HL-60 (cell line): ENCODE data around the gene PRG2.

Experiments used
- DNase-seq, 2 experiments: peaks; one replicate each; pipeline ENCODE4 v3.0.0-alpha.2; 2010 to 2020; ENCODE audit warnings: low read depth in 1 of 2, low spot score in 1 of 2
- H3K27ac ChIP-seq: fragments of 250-450 bp; sonication (Bioruptor Pico); replicated peaks from 2 replicates; pipeline ENCODE4 v1.5.1; 2020; ENCODE audit warnings: mild to moderate bottlenecking, moderate library complexity
- H3K27me3 ChIP-seq: fragments of 250-450 bp; sonication (Bioruptor Pico); 2 replicates; pipeline ENCODE4 v1.5.1; 2021; ENCODE audit warnings: mild to moderate bottlenecking, moderate library complexity; ENCODE audit not compliant: insufficient read depth, poor library complexity, severe bottlenecking
- H3K4me3 ChIP-seq: replicated peaks from 2 replicates; pipeline ENCODE4 v1.5.1; 2011; ENCODE audit warnings: mild to moderate bottlenecking, control low read depth, low read length; ENCODE audit not compliant: insufficient read depth
- GABPA ChIP-seq: IDR thresholded peaks from 2 replicates; pipeline ENCODE4 v1.6.1; 2012; ENCODE audit warnings: low read depth
- POLR2AphosphoS5 ChIP-seq: IDR thresholded peaks from 2 replicates; pipeline ENCODE4 v1.6.1; 2012; ENCODE audit warnings: low read depth
- SPI1 ChIP-seq: IDR thresholded peaks from 2 replicates; pipeline ENCODE4 v1.6.1; 2012; ENCODE audit warnings: low read depth, mild to moderate bottlenecking, borderline replicate concordance
- TF ChIP-seq, protein P1 (sequence below): IDR thresholded peaks from one replicate; pipeline ENCODE4 v1.5.1; 2011; ENCODE audit warnings: low read length, control low read depth, inconsistent platforms; ENCODE audit not compliant: insufficient read depth
- TF ChIP-seq, protein P2 (sequence below): IDR thresholded peaks from 2 replicates; pipeline ENCODE4 v1.6.1; 2012; ENCODE audit warnings: low read depth; ENCODE audit not compliant: insufficient replicate concordance

The PRG2 gene

DNA sequence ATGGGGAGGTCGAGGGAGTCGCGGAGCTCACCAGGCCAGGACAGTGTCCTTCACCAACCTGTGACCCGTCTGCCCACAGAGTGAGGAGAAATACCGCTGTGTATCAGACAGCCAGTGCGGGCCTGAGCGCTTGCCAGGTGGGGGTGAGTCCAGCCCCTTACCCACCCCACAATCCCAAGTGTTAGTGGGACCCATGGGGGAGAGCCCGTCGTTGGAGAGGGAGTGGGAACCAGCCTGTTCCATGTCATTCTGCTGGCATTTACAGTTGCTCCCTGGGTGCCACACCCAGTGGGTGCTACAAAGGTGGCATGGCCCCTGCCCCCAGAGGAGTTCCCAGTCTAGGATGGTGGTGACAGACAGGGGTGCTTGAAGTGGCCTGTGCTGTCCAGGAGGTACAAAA, 43.1 kb downstream of the PRG2 start:
- Histone ChIP-seq H3K27ac (no peak overlapping the region), H3K27me3 (no peaks in the 10 kb centered on the region), H3K4me3 (no peak overlapping the region)
- no peak for DNase-seq
- TF ChIP-seq, protein P1, sequence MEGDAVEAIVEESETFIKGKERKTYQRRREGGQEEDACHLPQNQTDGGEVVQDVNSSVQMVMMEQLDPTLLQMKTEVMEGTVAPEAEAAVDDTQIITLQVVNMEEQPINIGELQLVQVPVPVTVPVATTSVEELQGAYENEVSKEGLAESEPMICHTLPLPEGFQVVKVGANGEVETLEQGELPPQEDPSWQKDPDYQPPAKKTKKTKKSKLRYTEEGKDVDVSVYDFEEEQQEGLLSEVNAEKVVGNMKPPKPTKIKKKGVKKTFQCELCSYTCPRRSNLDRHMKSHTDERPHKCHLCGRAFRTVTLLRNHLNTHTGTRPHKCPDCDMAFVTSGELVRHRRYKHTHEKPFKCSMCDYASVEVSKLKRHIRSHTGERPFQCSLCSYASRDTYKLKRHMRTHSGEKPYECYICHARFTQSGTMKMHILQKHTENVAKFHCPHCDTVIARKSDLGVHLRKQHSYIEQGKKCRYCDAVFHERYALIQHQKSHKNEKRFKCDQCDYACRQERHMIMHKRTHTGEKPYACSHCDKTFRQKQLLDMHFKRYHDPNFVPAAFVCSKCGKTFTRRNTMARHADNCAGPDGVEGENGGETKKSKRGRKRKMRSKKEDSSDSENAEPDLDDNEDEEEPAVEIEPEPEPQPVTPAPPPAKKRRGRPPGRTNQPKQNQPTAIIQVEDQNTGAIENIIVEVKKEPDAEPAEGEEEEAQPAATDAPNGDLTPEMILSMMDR = no peak
- TF ChIP-seq, protein P2, sequence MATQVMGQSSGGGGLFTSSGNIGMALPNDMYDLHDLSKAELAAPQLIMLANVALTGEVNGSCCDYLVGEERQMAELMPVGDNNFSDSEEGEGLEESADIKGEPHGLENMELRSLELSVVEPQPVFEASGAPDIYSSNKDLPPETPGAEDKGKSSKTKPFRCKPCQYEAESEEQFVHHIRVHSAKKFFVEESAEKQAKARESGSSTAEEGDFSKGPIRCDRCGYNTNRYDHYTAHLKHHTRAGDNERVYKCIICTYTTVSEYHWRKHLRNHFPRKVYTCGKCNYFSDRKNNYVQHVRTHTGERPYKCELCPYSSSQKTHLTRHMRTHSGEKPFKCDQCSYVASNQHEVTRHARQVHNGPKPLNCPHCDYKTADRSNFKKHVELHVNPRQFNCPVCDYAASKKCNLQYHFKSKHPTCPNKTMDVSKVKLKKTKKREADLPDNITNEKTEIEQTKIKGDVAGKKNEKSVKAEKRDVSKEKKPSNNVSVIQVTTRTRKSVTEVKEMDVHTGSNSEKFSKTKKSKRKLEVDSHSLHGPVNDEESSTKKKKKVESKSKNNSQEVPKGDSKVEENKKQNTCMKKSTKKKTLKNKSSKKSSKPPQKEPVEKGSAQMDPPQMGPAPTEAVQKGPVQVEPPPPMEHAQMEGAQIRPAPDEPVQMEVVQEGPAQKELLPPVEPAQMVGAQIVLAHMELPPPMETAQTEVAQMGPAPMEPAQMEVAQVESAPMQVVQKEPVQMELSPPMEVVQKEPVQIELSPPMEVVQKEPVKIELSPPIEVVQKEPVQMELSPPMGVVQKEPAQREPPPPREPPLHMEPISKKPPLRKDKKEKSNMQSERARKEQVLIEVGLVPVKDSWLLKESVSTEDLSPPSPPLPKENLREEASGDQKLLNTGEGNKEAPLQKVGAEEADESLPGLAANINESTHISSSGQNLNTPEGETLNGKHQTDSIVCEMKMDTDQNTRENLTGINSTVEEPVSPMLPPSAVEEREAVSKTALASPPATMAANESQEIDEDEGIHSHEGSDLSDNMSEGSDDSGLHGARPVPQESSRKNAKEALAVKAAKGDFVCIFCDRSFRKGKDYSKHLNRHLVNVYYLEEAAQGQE = no peak
- no peak for TF ChIP-seq POLR2AphosphoS5
- TF ChIP-seq SPI1 = no peak
- TF ChIP-seq GABPA = no peak

- Histone ChIP-seq H3K4me3 (no peak overlapping the region), H3K27ac (no peak overlapping the region), H3K27me3 (no peaks in the 10 kb centered on the region)
- TF ChIP-seq GABPA (no peak), SPI1 (peak; percentile 58; the same call in 1 of the 2 replicates)
- TF ChIP-seq, protein P1 = peak; percentile 76
- peak in 1 of 2 experiments; percentile 73 for DNase-seq
Observed at GRCh38 chr11:57345555-57346211, 44.8 kb downstream of the PRG2 start.

- H3K27me3 ChIP-seq = no peaks in the 10 kb centered on the region
- TF ChIP-seq, protein P1 = no peak
- TF ChIP-seq GABPA (no peak), POLR2AphosphoS5 (no peak), SPI1 (no peak)
- TF ChIP-seq, protein P2 = no peak
- no peak for DNase-seq
- no peak overlapping the region for H3K27ac ChIP-seq
- no peak overlapping the region for H3K4me3 ChIP-seq
Observed at GRCh38 chr11:57344826-57345225, 45.6 kb downstream of the PRG2 start.

- peak in 1 of 2 experiments; percentile 41 for DNase-seq
- Histone ChIP-seq H3K27me3 (no peaks in the 10 kb centered on the region), H3K4me3 (no peak overlapping the region), H3K27ac (no peak overlapping the region; the same call in 1 of the 2 replicates)
- TF ChIP-seq, protein P2 = no peak
- TF ChIP-seq SPI1 (no peak), GABPA (no peak), POLR2AphosphoS5 (no peak)
- TF ChIP-seq, protein P1 = no peak
Observed at GRCh38 chr11:57343825-57344224, 46.6 kb downstream of the PRG2 start.
